Left lung (tissue), 10 donors: Measurements from ENCODE around the gene RHOC. TPM values are rescaled to one million over a fixed set of nuclear protein-coding genes. Genes with fewer than 3 reads are reported as not detected.
A peak's percentile ranks its signal among the peaks of the same experiment; 100 is the strongest.

Experiments used
- ATAC-seq: fragments of 200-7000 bp; cut with Tn5 transposase; one replicate; pipeline ENCODE4 v1.9.1; 2020; ENCODE audit warnings: moderate library complexity
- DNase-seq, 4 donors: peaks; one replicate each; pipeline ENCODE4 v3.0.0-alpha.2; 2013 to 2020
- H3K27ac ChIP-seq, 2 donors: fragments of 200-600 bp; sonication (generic) in 1 of 2; one replicate each; pipeline versions ENCODE4 v1.5.0 to v1.8.0; 2020 to 2021
- H3K27me3 ChIP-seq, 2 donors: fragments of 200-600 bp; sonication (generic) in 1 of 2; one replicate each; pipeline versions ENCODE4 v1.5.0 to v1.8.0; 2020 to 2021
- H3K36me3 ChIP-seq, 2 donors: fragments of 200-600 bp; sonication (generic) in 1 of 2; one replicate each; pipeline versions ENCODE4 v1.5.0 to v1.8.0; 2020 to 2021
- H3K4me1 ChIP-seq, 2 donors: fragments of 200-600 bp; one replicate each; pipeline ENCODE4 v1.8.0; 2021
- H3K4me3 ChIP-seq, 2 donors: fragments of 200-600 bp; sonication (generic) in 1 of 2; one replicate each; pipeline versions ENCODE4 v1.5.0 to v1.8.0; 2020 to 2021; ENCODE audit warnings: mild to moderate bottlenecking in 1 of 2
- H3K9me3 ChIP-seq, 2 donors: fragments of 200-600 bp; sonication (generic) in 1 of 2; one replicate each; pipeline versions ENCODE4 v1.5.0 to v1.8.0; 2020 to 2021
- CTCF ChIP-seq, 2 donors: fragments of 200-600 bp; sonication (generic) in 1 of 2; IDR thresholded peaks; one replicate each; pipeline versions ENCODE4 v1.5.0 to v1.8.0; 2021; ENCODE audit warnings: antibody characterized with exemption in 2 of 2
- intact Hi-C, 2 donors: fragments of 100-400 bp; cut with DNase I; formaldehyde crosslinking; loops; one replicate each; pipeline versions ENCODE4 v1.11.2 to v1.14.2; 2022
- polyA plus RNA-seq, 6 donors: library from polyadenylated mRNA; unstranded; fragments of 120-200 nt; gene quantifications; one replicate each; pipeline ENCODE4 v1.2.1, GENCODE V29; 2013; ENCODE audit not compliant: insufficient read length in 6 of 6
- total RNA-seq, 2 donors: library from RNA; stranded (reverse); fragmentation: NEBNext Ultra II Directional; extraction: Animal tissue kit (Norgen Biotek cat#: 25700); gene quantifications; one replicate each; pipeline ENCODE4 v1.2.1, GENCODE V29; 2021
- donor health status: DM: no; HTN: yes; CAD: no.
- donor health status: DM: no; HTN: no; CAD: no.

RHOC gene
- total and polyA plus RNA-seq, 8 donors = 195 to 259 (median 208) TPM

- no peak for TF ChIP-seq CTCF (IDR thresholded peaks at IDR 0.05)
- Histone ChIP-seq H3K4me1 (peaks cover 5 to 7% of the 10 kb centered on the region in 2 donors), H3K27me3 (peaks cover 41 to 87% of the 10 kb centered on the region in 2 donors), H3K9me3 (no peaks in the 10 kb centered on the region), H3K4me3 (no peak overlapping the region), H3K27ac (no peak overlapping the region), H3K36me3 (no peaks in the 10 kb centered on the region)
- intact Hi-C loops = no loop called here
- DNase-seq = peak in 2 of 4 donors; percentile 36 to 74
- peak; percentile 85 for ATAC-seq
Observed at GRCh38 chr1:112744009-112744578, 37.2 kb upstream of the RHOC start.

GRCh38 chr1:112743174-112744008 is 36.5 kb upstream of the RHOC start:
- DNase-seq = peak in 1 of 4 donors; percentile 72
- Histone ChIP-seq H3K4me1 (peaks cover 5 to 7% of the 10 kb centered on the region in 2 donors), H3K36me3 (no peaks in the 10 kb centered on the region), H3K27me3 (peaks cover 41 to 92% of the 10 kb centered on the region in 2 donors), H3K9me3 (no peaks in the 10 kb centered on the region), H3K4me3 (no peak overlapping the region), H3K27ac (no peak overlapping the region)
- intact Hi-C loops = no loop called here
- peak; percentile 50 for ATAC-seq
- no peak for TF ChIP-seq CTCF (IDR thresholded peaks at IDR 0.05)

GRCh38 chr1:112737573-112737972 is 30.6 kb upstream of the RHOC start:
- no peaks in the 10 kb centered on the region for H3K4me1 ChIP-seq
- intact Hi-C loops = no loop called here
- no peaks in the 10 kb centered on the region for H3K36me3 ChIP-seq
- peaks cover 8 to 54% of the 10 kb centered on the region in 2 donors for H3K27me3 ChIP-seq
- ATAC-seq (no peak), DNase-seq (no peak)
- TF ChIP-seq CTCF (IDR thresholded peaks at IDR 0.05) = no peak
- no peak overlapping the region for H3K27ac ChIP-seq
- H3K9me3 ChIP-seq = no peaks in the 10 kb centered on the region
- no peak overlapping the region for H3K4me3 ChIP-seq

- ATAC-seq (no peak), DNase-seq (no peak)
- no peak for TF ChIP-seq CTCF (IDR thresholded peaks at IDR 0.05)
- no peaks in the 10 kb centered on the region for H3K4me1 ChIP-seq
- H3K4me3 ChIP-seq = no peak overlapping the region
- no peak overlapping the region for H3K27ac ChIP-seq
- peaks cover 0 to 37% of the 10 kb centered on the region in 2 donors for H3K27me3 ChIP-seq
- H3K9me3 ChIP-seq = no peaks in the 10 kb centered on the region
- no peaks in the 10 kb centered on the region for H3K36me3 ChIP-seq
- intact Hi-C loops = no loop called here
Observed at GRCh38 chr1:112735752-112736151, 28.8 kb upstream of the RHOC start.

- no peak for TF ChIP-seq CTCF (IDR thresholded peaks at IDR 0.05)
- H3K27ac ChIP-seq = no peak overlapping the region
- ATAC-seq (no peak), DNase-seq (no peak)
- H3K9me3 ChIP-seq = no peaks in the 10 kb centered on the region
- H3K36me3 ChIP-seq = no peaks in the 10 kb centered on the region
- no peak overlapping the region for H3K4me3 ChIP-seq
- H3K27me3 ChIP-seq = peaks cover 0 to 6% of the 10 kb centered on the region in 2 donors
- intact Hi-C loops = no loop called here
- H3K4me1 ChIP-seq = no peaks in the 10 kb centered on the region
Observed at GRCh38 chr1:112731451-112731850, 24.5 kb upstream of the RHOC start.
